K562 (cell line): Measurements from ENCODE around the gene DGLUCY. TPM values are rescaled to one million over a fixed set of nuclear protein-coding genes. Genes with fewer than 3 reads are reported as not detected.

ENCODE experiments used
- ATAC-seq: fragments of 200-7000 bp; cut with Tn5 transposase; 3 replicates; pipeline ENCODE4 v1.9.1; 2020; ENCODE audit warnings: moderate library complexity
- BruUV-seq: library from RNA; stranded (reverse); fragments of 400-500 nt; replicated peaks from 2 replicates; lab custom pipeline; 2021; lab: Mats Ljungman, UMichigan
- CTCF ChIA-PET: fragments of 300-600 bp; formaldehyde crosslinking; extraction: SDS; loops from one replicate; lab custom pipeline; 2021; ENCODE audit warnings: low intra/inter-chr PET ratio; lab: Yijun Ruan, JAX
- POLR2A ChIA-PET: fragments of 300-600, 350-650 bp; sonication (Branson Sonifier 250); formaldehyde crosslinking; extraction: SDS; loops from one replicate; lab custom pipeline; 2021; ENCODE audit warnings: antibody characterized with exemption, inconsistent platforms; lab: Yijun Ruan, JAX
- DNase-seq, 4 experiments: peaks; one replicate each; pipeline versions ENCODE4 v3.0.0 to v3.0.0-alpha.2; 2011 to 2018; ENCODE audit warnings: low spot score in 3 of 4, mixed read lengths in 3 of 4; ENCODE audit errors: extremely low read depth in 1 of 4
- FAIRE-seq: peaks from 2 replicates; lab custom pipeline; 2011; peaks lifted over from hg19 to GRCh38; lab: Jason Lieb, UNC
- H2AFZ ChIP-seq: 2 replicates; pipeline ENCODE4 v1.6.0; 2011; ENCODE audit warnings: low read depth, low read length, control low read depth, inconsistent platforms
- H3K27ac ChIP-seq: fragments of 200-600 bp; 3 replicates; pipeline ENCODE4 v1.8.0; 2011; ENCODE audit warnings: low read depth, mild to moderate bottlenecking, control low read depth, inconsistent platforms, low read length, moderate library complexity, mixed read lengths; ENCODE audit errors: extremely low read depth
- H3K27me3 ChIP-seq, 2 experiments: fragments of 300-600 bp in 1 of 2; 2 replicates in 1 of 2; 3 replicates in 1 of 2; pipeline versions ENCODE4 v1.6.0 to v1.8.0; 2011; ENCODE audit warnings: inconsistent platforms in 2 of 2, low read length in 2 of 2, mild to moderate bottlenecking in 1 of 2, mixed read lengths in 1 of 2, moderate library complexity in 1 of 2; ENCODE audit not compliant: control insufficient read depth in 2 of 2, insufficient read depth in 2 of 2
- H3K36me3 ChIP-seq: fragments of 300-600 bp; 3 replicates; pipeline ENCODE4 v1.8.0; 2011; ENCODE audit warnings: mild to moderate bottlenecking, low read length, inconsistent platforms; ENCODE audit not compliant: control insufficient read depth, insufficient read depth
- H3K4me1 ChIP-seq, 2 experiments: fragments of 200-600 bp in 1 of 2; replicated peaks in 1 of 2; 2 replicates in 1 of 2; 3 replicates in 1 of 2; pipeline versions ENCODE4 v1.5.1 to v1.8.0; 2011; ENCODE audit warnings: inconsistent platforms in 2 of 2, low read length in 2 of 2, mild to moderate bottlenecking in 1 of 2, mixed read lengths in 1 of 2, moderate library complexity in 1 of 2; ENCODE audit not compliant: control insufficient read depth in 2 of 2, insufficient read depth in 2 of 2
- H3K4me2 ChIP-seq: 2 replicates; pipeline ENCODE4 v1.6.1; 2011; ENCODE audit warnings: low read length, control low read depth, inconsistent platforms, mixed read lengths; ENCODE audit not compliant: insufficient read depth
- H3K4me3 ChIP-seq: fragments of 200-600 bp; sonication (generic), shearing (Covaris generic); 2 replicates; pipeline ENCODE4 v1.5.1; 2016; ENCODE audit warnings: control low read depth, inconsistent platforms
- H3K79me2 ChIP-seq: fragments of 200-600 bp; 3 replicates; pipeline ENCODE4 v1.8.0; 2011; ENCODE audit warnings: low read length, inconsistent platforms; ENCODE audit not compliant: control insufficient read depth, insufficient read depth
- H3K9ac ChIP-seq, 2 experiments: 2 replicates each; pipeline versions ENCODE4 v1.6.0 to v1.6.1; 2011; ENCODE audit warnings: low read depth in 2 of 2, low read length in 2 of 2, control low read depth in 1 of 2, inconsistent platforms in 1 of 2, mild to moderate bottlenecking in 1 of 2, mixed read lengths in 1 of 2; ENCODE audit not compliant: insufficient read depth in 1 of 2
- H3K9me1 ChIP-seq: one replicate; pipeline ENCODE4 v1.6.0; 2011; ENCODE audit warnings: inconsistent platforms, mild to moderate bottlenecking, low read length, moderate library complexity; ENCODE audit not compliant: control insufficient read depth, insufficient read depth
- H3K9me3 ChIP-seq: replicated peaks from 2 replicates; pipeline ENCODE4 v1.5.1; 2011; ENCODE audit warnings: low read depth, low read length, inconsistent platforms; ENCODE audit not compliant: control insufficient read depth, insufficient read depth
- H4K20me1 ChIP-seq: replicated peaks from 2 replicates; pipeline ENCODE4 v1.6.1; 2011; ENCODE audit warnings: low read length, inconsistent platforms, mixed read lengths; ENCODE audit not compliant: control insufficient read depth, insufficient read depth
- SETDB1 ChIP-seq: IDR thresholded peaks from one replicate; pipeline ENCODE4 v1.6.1; 2012; ENCODE audit warnings: low read length, control low read depth, inconsistent platforms
- ZNF224 ChIP-seq: sonication (generic); formaldehyde crosslinking; IDR thresholded peaks from 2 replicates; pipeline ENCODE4 v1.8.0; 2022; ENCODE audit warnings: mild to moderate bottlenecking, missing genetic modification reagents
- WGBS: fragments of 100-300 bp; shearing (Covaris generic); methylation state at CpG from one replicate; pipeline ENCODE4 v1.1.6; 2016; ENCODE audit warnings: low coverage, mixed read lengths; ENCODE audit not compliant: insufficient coverage; ENCODE audit errors: missing lambda C conversion rate; 5-methylcytosine and 5-hydroxymethylcytosine counted together
- in situ Hi-C: fragments of 300-500 bp; cut with MboI; formaldehyde crosslinking; loops from 4 replicates; pipeline ENCODE4 v1.15.0; 2018; ENCODE audit warnings: inconsistent platforms, mixed read lengths
- intact Hi-C: fragments of 100-400 bp; cut with micrococcal nuclease; formaldehyde crosslinking; loops from 2 replicates; pipeline ENCODE4 v1.14.2; 2022
- polyA plus RNA-seq, 8 experiments: library from polyadenylated mRNA; depleted of rRNA in 4 of 8; stranded (reverse) in 5 of 8; unstranded in 3 of 8; fragments of >200 nt; fragmentation: Nextera tagmentation in 2 of 8; fragmentation: Illumina TruSeq in 1 of 8; extraction: Ambion mirVana in 2 of 8; extraction: Trizol in 1 of 8; gene quantifications; 2 replicates each; pipeline versions ENCODE4 v1.2.1 to v1.2.3, GENCODE V29; 2011 to 2014; ENCODE audit warnings: inconsistent platforms in 1 of 8, missing spikeins in 1 of 8
- total RNA-seq, 7 experiments: library from RNA; depleted of rRNA in 6 of 7; stranded (reverse); fragments of >200 nt in 6 of 7; fragmentation: Illumina TruSeq in 2 of 7; extraction: Trizol in 2 of 7; gene quantifications; 2 replicates each; pipeline versions ENCODE4 v1.2.1 to v1.2.3, GENCODE V29; 2011 to 2021; ENCODE audit warnings: low replicate concordance in 1 of 7
- TF ChIP-seq, protein P1 (sequence below), 2 experiments: fragments of 450-650 bp; formaldehyde crosslinking in 1 of 2; IDR thresholded peaks; 2 replicates each; pipeline versions ENCODE4 v1.4.0 to v1.6.1; 2014 to 2020; ENCODE audit warnings: mild to moderate bottlenecking in 2 of 2, borderline replicate concordance in 1 of 2, low read depth in 1 of 2

Gene DGLUCY
- total and polyA plus RNA-seq, 9 of the 15 experiments (the other 6 are each of a cell fraction or from before 2014, with no cell fraction given): 9.9 to 28.4 (median 21.0) TPM

DNA sequence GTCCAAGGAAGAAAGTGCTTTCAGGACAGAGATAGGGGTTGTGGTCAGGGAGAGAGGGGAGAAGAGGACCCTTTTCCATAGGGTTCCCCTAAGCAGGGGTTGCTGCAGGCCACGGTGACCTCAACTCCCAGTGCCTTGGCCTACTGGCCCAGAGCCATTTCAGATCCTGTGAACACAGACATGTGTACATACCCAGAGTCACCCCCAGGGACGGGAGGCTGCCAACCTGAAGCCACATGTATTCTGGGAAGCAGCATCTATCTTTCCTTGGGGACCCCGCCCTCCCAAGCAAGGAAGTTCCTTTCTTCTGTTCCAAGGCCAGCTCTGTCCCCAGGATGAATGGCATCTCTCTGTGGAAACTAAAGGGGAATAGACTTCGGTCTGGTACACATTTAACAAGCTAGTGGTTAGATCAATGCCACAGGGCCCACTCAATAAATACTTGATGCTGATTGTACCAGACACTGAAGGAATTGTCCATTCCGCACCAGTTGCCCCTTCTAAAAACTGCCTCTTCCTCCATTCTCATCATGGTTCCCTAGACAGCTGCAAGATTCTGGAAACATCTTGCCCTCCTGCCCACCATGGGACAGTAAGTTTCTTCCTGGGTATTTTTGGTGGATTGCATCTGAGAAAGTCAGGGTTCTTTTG lies 25.2 kb upstream of the DGLUCY start:
- 17% methylated on average over 4 of the region's 5 CpGs for WGBS
- H3K9me3 ChIP-seq: no peaks in the 10 kb centered on the region
- no peak overlapping the region for H3K27ac ChIP-seq
- TF ChIP-seq SETDB1 (no peak), ZNF224 (CRISPR knock-in tag) (no peak)
- TF ChIP-seq, protein P1, sequence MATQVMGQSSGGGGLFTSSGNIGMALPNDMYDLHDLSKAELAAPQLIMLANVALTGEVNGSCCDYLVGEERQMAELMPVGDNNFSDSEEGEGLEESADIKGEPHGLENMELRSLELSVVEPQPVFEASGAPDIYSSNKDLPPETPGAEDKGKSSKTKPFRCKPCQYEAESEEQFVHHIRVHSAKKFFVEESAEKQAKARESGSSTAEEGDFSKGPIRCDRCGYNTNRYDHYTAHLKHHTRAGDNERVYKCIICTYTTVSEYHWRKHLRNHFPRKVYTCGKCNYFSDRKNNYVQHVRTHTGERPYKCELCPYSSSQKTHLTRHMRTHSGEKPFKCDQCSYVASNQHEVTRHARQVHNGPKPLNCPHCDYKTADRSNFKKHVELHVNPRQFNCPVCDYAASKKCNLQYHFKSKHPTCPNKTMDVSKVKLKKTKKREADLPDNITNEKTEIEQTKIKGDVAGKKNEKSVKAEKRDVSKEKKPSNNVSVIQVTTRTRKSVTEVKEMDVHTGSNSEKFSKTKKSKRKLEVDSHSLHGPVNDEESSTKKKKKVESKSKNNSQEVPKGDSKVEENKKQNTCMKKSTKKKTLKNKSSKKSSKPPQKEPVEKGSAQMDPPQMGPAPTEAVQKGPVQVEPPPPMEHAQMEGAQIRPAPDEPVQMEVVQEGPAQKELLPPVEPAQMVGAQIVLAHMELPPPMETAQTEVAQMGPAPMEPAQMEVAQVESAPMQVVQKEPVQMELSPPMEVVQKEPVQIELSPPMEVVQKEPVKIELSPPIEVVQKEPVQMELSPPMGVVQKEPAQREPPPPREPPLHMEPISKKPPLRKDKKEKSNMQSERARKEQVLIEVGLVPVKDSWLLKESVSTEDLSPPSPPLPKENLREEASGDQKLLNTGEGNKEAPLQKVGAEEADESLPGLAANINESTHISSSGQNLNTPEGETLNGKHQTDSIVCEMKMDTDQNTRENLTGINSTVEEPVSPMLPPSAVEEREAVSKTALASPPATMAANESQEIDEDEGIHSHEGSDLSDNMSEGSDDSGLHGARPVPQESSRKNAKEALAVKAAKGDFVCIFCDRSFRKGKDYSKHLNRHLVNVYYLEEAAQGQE (IDR thresholded peaks at IDR 0.05; ENCODE audit: borderline replicate concordance): no peak
- TF ChIP-seq, protein P1 (CRISPR knock-in tag; IDR thresholded peaks at IDR 0.05; ENCODE audit: low read depth): no peak
- H3K9ac ChIP-seq: no peak overlapping the region
- intact Hi-C loops (no loop called here), in situ Hi-C loops (no loop called here)
- H3K4me1 ChIP-seq: no peaks in the 10 kb centered on the region
- ChIA-PET CTCF (no interaction called here), POLR2A (interaction anchor here (0.6 to 0.8 kb wide), 3 partner anchors 209 to 413 kb away, joined by 3 read pairs; no protein-coding TSS in a partner anchor)
- no peak overlapping the region for H3K4me3 ChIP-seq
- no peak for ATAC-seq
- H3K36me3 ChIP-seq: no peaks in the 10 kb centered on the region
- no peak for DNase-seq
- H3K79me2 ChIP-seq: no peaks in the 10 kb centered on the region
- peaks cover 3 to 25% of the 10 kb centered on the region in 2 experiments for H3K27me3 ChIP-seq
- no peak for FAIRE-seq
- no peaks in the 10 kb centered on the region for H3K9me1 ChIP-seq
- H2AFZ ChIP-seq: no peak overlapping the region
- H4K20me1 ChIP-seq: no peaks in the 10 kb centered on the region
- BruUV-seq: no TSS peak
- H3K4me2 ChIP-seq: no peak overlapping the region
